ENCODE results near the gene CNIH1. TPM values are rescaled to one million over a fixed set of nuclear protein-coding genes. Genes with fewer than 3 reads are reported as not detected.
"Not testable (repeated sequence)": the region's sequence is repeated elsewhere in the genome, so short reads cannot be mapped to it uniquely, and the experiment has no call there.

CNIH1 gene
- polyA plus RNA-seq, 1 donor, result 196 TPM

- H3K9me3 ChIP-seq (ENCODE audit: control insufficient read depth, low read depth, low read length), result no peaks in the 10 kb centered on the region
- H3K27ac ChIP-seq (ENCODE audit: low read length), result peak overlapping the region; percentile 74
- no CpG with 5 or more reads among the region's 5 CpGs for WGBS (ENCODE audit: insufficient coverage, low lambda C conversion rate)
- H3K4me3 ChIP-seq (ENCODE audit: low read length), result no peak overlapping the region
- no peaks in the 10 kb centered on the region for H3K27me3 ChIP-seq (ENCODE audit: control insufficient read depth, insufficient read depth, low read length)
- DNase-seq, result peak; percentile 92 to 96
- H3K4me1 ChIP-seq (ENCODE audit: control insufficient read depth, insufficient read depth, low read length), result peaks cover 10% of the 10 kb centered on the region
- H3K36me3 ChIP-seq (ENCODE audit: control insufficient read depth, insufficient read depth, low read length), result no peaks in the 10 kb centered on the region
Measured at GRCh38 chr14:54387328-54387727, 53.8 kb downstream of the CNIH1 start.

GRCh38 chr14:54385556-54385955 is 55.6 kb downstream of the CNIH1 start:
- H3K4me3 ChIP-seq (ENCODE audit: low read length), result no peak overlapping the region
- H3K27me3 ChIP-seq (ENCODE audit: control insufficient read depth, insufficient read depth, low read length), result no peaks in the 10 kb centered on the region
- H3K4me1 ChIP-seq (ENCODE audit: control insufficient read depth, insufficient read depth, low read length), result peaks cover 10% of the 10 kb centered on the region
- H3K36me3 ChIP-seq (ENCODE audit: control insufficient read depth, insufficient read depth, low read length), result no peaks in the 10 kb centered on the region
- no CpG with 5 or more reads among the region's 4 CpGs for WGBS (ENCODE audit: insufficient coverage, low lambda C conversion rate)
- H3K9me3 ChIP-seq (ENCODE audit: control insufficient read depth, low read depth, low read length), result no peaks in the 10 kb centered on the region
- no peak for DNase-seq
- no peak overlapping the region for H3K27ac ChIP-seq (ENCODE audit: low read length)

DNA sequence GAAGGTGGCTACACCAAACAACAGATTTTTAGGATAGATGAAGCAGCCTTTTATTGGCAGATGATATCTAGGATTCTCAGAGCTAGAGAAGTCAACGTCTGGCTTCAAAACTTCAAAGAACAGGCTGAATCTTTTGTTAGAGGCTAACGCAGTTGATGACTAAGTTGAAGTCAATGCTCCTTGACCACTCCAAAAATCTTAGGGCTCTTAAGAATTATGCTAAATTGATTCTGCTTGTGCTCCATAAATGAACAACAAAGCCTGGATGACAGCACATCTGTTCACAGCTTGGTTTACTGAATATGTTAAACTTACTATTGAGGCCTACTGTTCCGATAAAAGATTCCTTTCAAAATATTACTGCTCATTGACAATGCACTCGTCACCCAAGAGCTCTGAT is 57.3 kb downstream of the CNIH1 start:
- Histone ChIP-seq H3K36me3 (ENCODE audit: control insufficient read depth, insufficient read depth, low read length) (no peaks in the 10 kb centered on the region), H3K27me3 (ENCODE audit: control insufficient read depth, insufficient read depth, low read length) (no peaks in the 10 kb centered on the region), H3K4me1 (ENCODE audit: control insufficient read depth, insufficient read depth, low read length) (peaks cover 10% of the 10 kb centered on the region), H3K4me3 (ENCODE audit: low read length) (no peak overlapping the region), H3K9me3 (ENCODE audit: control insufficient read depth, low read depth, low read length) (no peaks in the 10 kb centered on the region), H3K27ac (ENCODE audit: low read length) (no peak overlapping the region)
- DNase-seq, result no peak
- WGBS (ENCODE audit: insufficient coverage, low lambda C conversion rate), result 100% methylated on average over 1 of the region's 4 CpGs

GRCh38 chr14:54381821-54382220 is 59.4 kb downstream of the CNIH1 start:
- no peaks in the 10 kb centered on the region for H3K9me3 ChIP-seq (ENCODE audit: control insufficient read depth, low read depth, low read length)
- H3K27me3 ChIP-seq (ENCODE audit: control insufficient read depth, insufficient read depth, low read length), result no peaks in the 10 kb centered on the region
- no peak overlapping the region for H3K27ac ChIP-seq (ENCODE audit: low read length)
- no peak for DNase-seq
- H3K4me1 ChIP-seq (ENCODE audit: control insufficient read depth, insufficient read depth, low read length), result peaks cover 3% of the 10 kb centered on the region
- no peak overlapping the region for H3K4me3 ChIP-seq (ENCODE audit: low read length)
- no peaks in the 10 kb centered on the region for H3K36me3 ChIP-seq (ENCODE audit: control insufficient read depth, insufficient read depth, low read length)

DNA sequence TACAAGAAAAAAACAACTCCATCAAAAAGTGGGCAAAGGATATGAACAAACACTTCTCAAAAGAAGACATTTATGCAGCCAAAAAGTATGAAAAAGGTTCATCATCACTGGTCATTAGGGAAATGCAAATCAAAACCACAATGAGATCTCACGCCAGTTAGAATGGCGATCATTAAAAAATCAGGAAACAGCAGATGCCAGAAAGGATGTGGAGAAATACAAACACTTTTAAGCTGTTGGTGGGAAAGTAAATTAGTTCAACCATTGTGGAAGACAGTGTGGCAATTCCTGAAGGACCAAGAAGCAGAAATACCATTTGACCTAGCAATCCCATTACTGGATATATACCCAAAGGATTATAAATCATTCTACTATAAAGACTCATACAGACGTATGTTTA is 60.6 kb downstream of the CNIH1 start:
- H3K27ac ChIP-seq (ENCODE audit: low read length); H3K9me3 ChIP-seq (ENCODE audit: control insufficient read depth, low read depth, low read length); DNase-seq; H3K4me1 ChIP-seq (ENCODE audit: control insufficient read depth, insufficient read depth, low read length); H3K4me3 ChIP-seq (ENCODE audit: low read length); H3K27me3 ChIP-seq (ENCODE audit: control insufficient read depth, insufficient read depth, low read length); H3K36me3 ChIP-seq (ENCODE audit: control insufficient read depth, insufficient read depth, low read length): not testable (repeated sequence)
- WGBS (ENCODE audit: insufficient coverage, low lambda C conversion rate), result 76% methylated on average over 2 of the region's 3 CpGs

DNA sequence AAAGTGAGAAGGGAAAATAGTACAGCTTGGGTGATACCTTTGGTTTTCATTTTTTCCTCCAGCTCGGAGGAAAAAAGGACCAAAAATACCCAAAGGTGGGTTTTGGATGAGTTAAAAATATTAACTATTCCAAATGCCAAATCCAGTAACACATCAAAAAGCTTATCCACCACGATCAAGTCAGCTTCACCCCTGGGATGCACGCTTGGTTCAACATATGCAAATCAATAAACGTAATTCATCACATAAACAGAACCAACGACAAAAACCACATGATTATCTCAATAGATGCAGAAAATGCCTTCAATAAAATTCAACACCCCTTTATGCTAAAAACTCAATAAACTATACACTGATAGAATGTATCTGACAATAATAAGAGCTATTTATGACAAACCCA is 62.3 kb downstream of the CNIH1 start:
- H3K27me3 ChIP-seq (ENCODE audit: control insufficient read depth, insufficient read depth, low read length); DNase-seq; H3K36me3 ChIP-seq (ENCODE audit: control insufficient read depth, insufficient read depth, low read length); H3K4me3 ChIP-seq (ENCODE audit: low read length); H3K27ac ChIP-seq (ENCODE audit: low read length); H3K9me3 ChIP-seq (ENCODE audit: control insufficient read depth, low read depth, low read length); H3K4me1 ChIP-seq (ENCODE audit: control insufficient read depth, insufficient read depth, low read length): not testable (repeated sequence)
- 100% methylated on average over 1 of the region's 5 CpGs for WGBS (ENCODE audit: insufficient coverage, low lambda C conversion rate)

DNA sequence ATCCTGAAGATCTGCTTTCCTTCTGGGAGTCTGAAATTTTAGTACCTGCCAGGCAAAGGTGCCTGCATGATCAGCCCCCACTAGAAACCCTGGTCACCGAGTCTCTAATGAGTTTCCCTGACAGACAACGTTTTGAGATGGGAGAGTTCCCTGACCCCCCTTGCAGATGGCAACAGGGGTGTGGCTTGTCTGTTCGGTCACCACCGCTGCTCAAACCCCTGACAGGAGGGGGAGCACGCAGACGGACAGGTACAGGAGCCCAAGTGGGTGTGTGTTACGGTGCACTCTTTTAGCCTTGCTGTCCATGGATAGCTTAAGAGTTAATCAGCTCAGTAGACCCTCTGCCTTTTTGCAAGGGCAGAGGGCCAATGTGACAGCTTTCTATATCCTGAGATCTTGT is 63.7 kb downstream of the CNIH1 start:
- WGBS (ENCODE audit: insufficient coverage, low lambda C conversion rate), result no CpG with 5 or more reads among the region's 7 CpGs
- Histone ChIP-seq H3K4me3 (ENCODE audit: low read length) (no peak overlapping the region), H3K27me3 (ENCODE audit: control insufficient read depth, insufficient read depth, low read length) (no peaks in the 10 kb centered on the region), H3K9me3 (ENCODE audit: control insufficient read depth, low read depth, low read length) (no peaks in the 10 kb centered on the region), H3K4me1 (ENCODE audit: control insufficient read depth, insufficient read depth, low read length) (no peaks in the 10 kb centered on the region), H3K27ac (ENCODE audit: low read length) (no peak overlapping the region), H3K36me3 (ENCODE audit: control insufficient read depth, insufficient read depth, low read length) (no peaks in the 10 kb centered on the region)
- no peak for DNase-seq

GRCh38 chr14:54374117-54374884 is 66.9 kb downstream of the CNIH1 start:
- Histone ChIP-seq H3K27ac (ENCODE audit: low read length) (no peak overlapping the region), H3K27me3 (ENCODE audit: control insufficient read depth, insufficient read depth, low read length) (no peaks in the 10 kb centered on the region), H3K4me1 (ENCODE audit: control insufficient read depth, insufficient read depth, low read length) (no peaks in the 10 kb centered on the region), H3K4me3 (ENCODE audit: low read length) (no peak overlapping the region), H3K36me3 (ENCODE audit: control insufficient read depth, insufficient read depth, low read length) (no peaks in the 10 kb centered on the region), H3K9me3 (ENCODE audit: control insufficient read depth, low read depth, low read length) (no peaks in the 10 kb centered on the region)
- DNase-seq, result peak in 1 of 2 donors; percentile 63
- 33% methylated on average over 3 of the region's 7 CpGs for WGBS (ENCODE audit: insufficient coverage, low lambda C conversion rate)

Other genes with a start within 250 kb of the CNIH1 start
- gene CDKN3, start 44.4 kb downstream of the CNIH1 start, polyA plus RNA-seq, result 15.1 TPM
- 58.5 TPM for gene GMFB, start 47.6 kb upstream of the CNIH1 start, polyA plus RNA-seq
- gene CGRRF1, start 68.5 kb upstream of the CNIH1 start, polyA plus RNA-seq, result 16.0 TPM
- gene SAMD4A, start 125.8 kb upstream of the CNIH1 start, polyA plus RNA-seq, result 17.7 TPM

Data from large intestine (tissue), 3 donors.